ENCODE data around the gene CAMP. TPM values are rescaled to one million over a fixed set of nuclear protein-coding genes. Genes with fewer than 3 reads are reported as not detected.

CAMP gene
- total RNA-seq, 2 experiments from 2014 or later = not detected

- no peak for TF ChIP-seq CTCF (IDR thresholded peaks at IDR 0.05)
- ATAC-seq (ENCODE audit: poor library complexity) (no peak), DNase-seq (peak in 5 of 14 experiments; percentile 2 to 40 (median 23))
- no peaks in the 10 kb centered on the region for H3K27me3 ChIP-seq (ENCODE audit: control insufficient read depth in 1 of 2, insufficient read depth in 2 of 2, low read length in 2 of 2)
- no peaks in the 10 kb centered on the region for H3K9me3 Mint-ChIP-seq
- peaks cover 7% of the 10 kb centered on the region for H3K36me3 Mint-ChIP-seq (ENCODE audit: low read depth)
- peaks cover 2% of the 10 kb centered on the region for H3K36me3 ChIP-seq (ENCODE audit: insufficient read depth, low read length)
- H3K4me3 ChIP-seq (ENCODE audit: low read length) = peak overlapping the region; percentile 93
- peaks cover 33% of the 10 kb centered on the region for H3K4me1 ChIP-seq (ENCODE audit: insufficient read depth, low read length)
- intact Hi-C loops (cut with DNase I, micrococcal nuclease) = loop anchor here (1.0 to 10.0 kb wide), 4 partner anchors 26 to 60 kb away; partner anchors contain the start of genes NME6 (in 2 of the 2) and CDC25A (in 1 of the 2)
- ChIA-PET CTCF (interaction anchor here (1.1 to 2.9 kb wide), 7 partner anchors 27 to 198 kb away, joined by 3 to 14 read pairs (median 8); partner anchors contain the start of genes CCDC51, CDC25A and TMA7), POLR2A (interaction anchor here (0.6 to 2.4 kb wide), 8 partner anchors 13 to 1169 kb away, joined by 3 to 32 read pairs (median 6); partner anchors contain the start of genes CCDC51, CDC25A, NME6 and TMA7)
- peaks cover 23% of the 10 kb centered on the region for H3K4me1 Mint-ChIP-seq (ENCODE audit: low read depth)
- peak overlapping the region; percentile 92 for H3K27ac Mint-ChIP-seq
- H3K4me3 Mint-ChIP-seq = peak overlapping the region; percentile 93
- no peaks in the 10 kb centered on the region for H3K9me3 ChIP-seq (ENCODE audit: control insufficient read depth in 1 of 2, insufficient read depth in 1 of 2, low read length in 2 of 2)
- peak overlapping the region; percentile 85 for H3K27ac ChIP-seq (ENCODE audit: low read depth in 1 of 2, low read length in 2 of 2)
- H3K27me3 Mint-ChIP-seq = no peaks in the 10 kb centered on the region
These were observed 18.6 kb downstream of the CAMP start for GRCh38 chr3:48241796-48242455.

DNA sequence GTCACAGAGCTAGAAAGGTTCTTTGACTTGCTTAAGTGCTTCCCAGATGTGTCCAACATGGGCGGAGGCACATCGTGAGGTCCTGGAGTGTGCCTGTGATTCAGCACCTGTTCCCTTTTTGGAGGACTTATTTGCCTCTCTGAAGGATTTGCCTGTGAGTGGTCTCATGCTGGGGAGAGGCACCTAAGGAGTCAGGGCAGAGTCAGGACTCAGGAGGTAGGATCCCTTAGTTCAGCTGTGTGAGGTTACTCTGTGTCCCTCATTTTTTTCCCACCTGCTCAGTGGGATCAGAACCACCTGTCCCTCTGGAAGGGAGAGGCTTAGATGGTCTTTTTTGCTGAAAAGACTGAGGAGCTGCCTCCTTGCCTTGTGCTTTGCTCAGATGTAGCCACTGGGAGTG lies 20.6 kb downstream of the CAMP start:
- Mint-ChIP-seq H3K4me3 (no peak overlapping the region), H3K27me3 (no peaks in the 10 kb centered on the region), H3K36me3 (ENCODE audit: low read depth) (peaks cover 27% of the 10 kb centered on the region), H3K9me3 (no peaks in the 10 kb centered on the region), H3K27ac (peak overlapping the region; percentile 21), H3K4me1 (ENCODE audit: low read depth) (peaks cover 29% of the 10 kb centered on the region)
- Histone ChIP-seq H3K36me3 (ENCODE audit: insufficient read depth, low read length) (peaks cover 8% of the 10 kb centered on the region), H3K4me1 (ENCODE audit: insufficient read depth, low read length) (peaks cover 39% of the 10 kb centered on the region), H3K9me3 (ENCODE audit: control insufficient read depth in 1 of 2, insufficient read depth in 1 of 2, low read length in 2 of 2) (no peaks in the 10 kb centered on the region), H3K27ac (ENCODE audit: low read depth in 1 of 2, low read length in 2 of 2) (no peak overlapping the region), H3K27me3 (ENCODE audit: control insufficient read depth in 1 of 2, insufficient read depth in 2 of 2, low read length in 2 of 2) (no peaks in the 10 kb centered on the region), H3K4me3 (ENCODE audit: low read length) (no peak overlapping the region)
- TF ChIP-seq CTCF (IDR thresholded peaks at IDR 0.05) = no peak
- CTCF ChIA-PET = interaction anchor here (1.5 to 1.8 kb wide), 2 partner anchors 24 to 192 kb away, joined by 4 read pairs; no protein-coding TSS in a partner anchor
- intact Hi-C loops (cut with DNase I, micrococcal nuclease) = loop anchor here (5.0 to 10.0 kb wide), 2 partner anchors 58 to 59 kb away; partner anchors contain the start of genes CDC25A (in 1 of the 2) and NME6 (in 1 of the 2)
- DNase-seq (no peak), ATAC-seq (ENCODE audit: poor library complexity) (no peak)
- POLR2A ChIA-PET = interaction anchor here (0.7 to 1.6 kb wide), 2 partner anchors 56 to 399 kb away, joined by 4 to 5 read pairs; no protein-coding TSS in a partner anchor

DNA sequence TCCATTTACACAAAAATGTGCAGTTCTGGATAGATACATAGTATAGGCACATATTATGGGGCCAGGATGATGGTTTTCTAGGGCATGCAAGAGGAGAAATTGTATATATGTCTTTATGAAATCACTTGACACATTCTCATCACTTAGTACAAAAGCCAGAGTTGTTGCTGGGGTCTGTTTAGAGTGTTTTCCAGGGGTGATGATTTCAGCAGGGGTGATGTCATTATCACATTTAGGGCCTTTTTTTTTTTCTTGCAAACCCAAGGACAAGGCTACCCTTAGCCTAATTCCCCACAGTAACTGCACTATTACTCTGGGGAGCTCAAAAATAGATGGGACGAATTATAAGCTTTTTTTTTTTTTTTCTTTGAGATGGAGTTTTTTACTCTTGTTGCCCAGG lies 21.2 kb downstream of the CAMP start:
- peaks cover 33% of the 10 kb centered on the region for H3K36me3 Mint-ChIP-seq (ENCODE audit: low read depth)
- peaks cover 29% of the 10 kb centered on the region for H3K4me1 Mint-ChIP-seq (ENCODE audit: low read depth)
- DNase-seq (no peak), ATAC-seq (ENCODE audit: poor library complexity) (no peak)
- no peaks in the 10 kb centered on the region for H3K27me3 Mint-ChIP-seq
- peak overlapping the region; percentile 21 for H3K27ac Mint-ChIP-seq
- H3K4me3 ChIP-seq (ENCODE audit: low read length) = no peak overlapping the region
- H3K27ac ChIP-seq (ENCODE audit: low read depth in 1 of 2, low read length in 2 of 2) = no peak overlapping the region
- no peaks in the 10 kb centered on the region for H3K27me3 ChIP-seq (ENCODE audit: control insufficient read depth in 1 of 2, insufficient read depth in 2 of 2, low read length in 2 of 2)
- TF ChIP-seq CTCF (IDR thresholded peaks at IDR 0.05) = no peak
- H3K9me3 ChIP-seq (ENCODE audit: control insufficient read depth in 1 of 2, insufficient read depth in 1 of 2, low read length in 2 of 2) = no peaks in the 10 kb centered on the region
- intact Hi-C loops (cut with DNase I, micrococcal nuclease) = loop anchor here (5.0 to 10.0 kb wide), 2 partner anchors 58 to 60 kb away; partner anchors contain the start of genes CDC25A (in 1 of the 2) and NME6 (in 1 of the 2)
- no peaks in the 10 kb centered on the region for H3K9me3 Mint-ChIP-seq
- peaks cover 12% of the 10 kb centered on the region for H3K36me3 ChIP-seq (ENCODE audit: insufficient read depth, low read length)
- POLR2A ChIA-PET = no interaction called here
- CTCF ChIA-PET = interaction anchor here (0.6 to 1.8 kb wide), 2 partner anchors 46 to 192 kb away, joined by 3 to 4 read pairs; no protein-coding TSS in a partner anchor
- H3K4me3 Mint-ChIP-seq = no peak overlapping the region
- peaks cover 39% of the 10 kb centered on the region for H3K4me1 ChIP-seq (ENCODE audit: insufficient read depth, low read length)
